Transverse colon (tissue), 4 donors: Measurements from ENCODE around the gene PEX14. TPM values are rescaled to one million over a fixed set of nuclear protein-coding genes. Genes with fewer than 3 reads are reported as not detected.

Source experiments
- DNase-seq: peaks from one replicate; pipeline ENCODE4 v3.0.0-alpha.2; 2019
- H3K27ac ChIP-seq, 4 donors: fragments of 200-600 bp; sonication (generic); 2 replicates each; pipeline ENCODE4 v1.5.1; 2016 to 2018; ENCODE audit warnings: inconsistent platforms in 4 of 4
- H3K27me3 ChIP-seq: fragments of 200-600 bp; sonication (generic); 2 replicates; pipeline ENCODE4 v1.5.1; 2017; ENCODE audit warnings: inconsistent platforms
- H3K36me3 ChIP-seq, 4 donors: fragments of 200-600 bp; sonication (generic); 2 replicates each; pipeline ENCODE4 v1.5.1; 2017 to 2019; ENCODE audit warnings: inconsistent platforms in 4 of 4
- H3K4me1 ChIP-seq, 4 donors: fragments of 200-600 bp; sonication (generic); 2 replicates each; pipeline ENCODE4 v1.5.1; 2017 to 2020; ENCODE audit warnings: inconsistent platforms in 4 of 4
- H3K4me3 ChIP-seq, 4 donors: fragments of 200-600 bp; sonication (generic); 1 replicate in 1 of 4; 2 replicates in 3 of 4; pipeline versions ENCODE4 v1.5.1 to v1.6.1; 2017 to 2019; ENCODE audit warnings: inconsistent platforms in 4 of 4
- H3K9me3 ChIP-seq, 2 donors: fragments of 200-600 bp; sonication (generic); 2 replicates each; pipeline ENCODE4 v1.5.1; 2017 to 2019; ENCODE audit warnings: inconsistent platforms in 2 of 2
- CTCF ChIP-seq, 5 experiments: fragments of 200-600 bp in 3 of 5; fragments of 450-650 bp in 2 of 5; sonication (generic) in 3 of 5; IDR thresholded peaks; 1 replicate in 2 of 5; 2 replicates in 3 of 5; pipeline ENCODE4 v1.5.1; 2016 to 2017; ENCODE audit warnings: antibody characterized with exemption in 5 of 5, inconsistent platforms in 3 of 5, mild to moderate bottlenecking in 2 of 5, moderate library complexity in 1 of 5
- EP300 ChIP-seq: sonication (generic); formaldehyde crosslinking; IDR thresholded peaks from one replicate; pipeline ENCODE4 v1.6.1; 2017; ENCODE audit warnings: antibody characterized with exemption, low read depth
- POLR2A ChIP-seq: fragments of 450-650 bp; IDR thresholded peaks from one replicate; pipeline ENCODE4 v1.6.1; 2016; ENCODE audit warnings: antibody characterized with exemption, mild to moderate bottlenecking, moderate library complexity
- POLR2AphosphoS5 ChIP-seq, 3 donors: sonication (generic); formaldehyde crosslinking; IDR thresholded peaks; one replicate each; pipeline ENCODE4 v1.6.1; 2016; ENCODE audit warnings: antibody characterized with exemption in 3 of 3
- WGBS, 2 donors: methylation state at CpG; one replicate each; pipeline ENCODE4 v1.1.5; 2018; ENCODE audit warnings: low coverage in 1 of 2; 5-methylcytosine and 5-hydroxymethylcytosine counted together
- in situ Hi-C, 4 donors: fragments of 200-750 bp; cut with MboI; loops; one replicate each; pipeline versions ENCODE4 v1.15.0 to v1.15.1; 2017; ENCODE audit warnings: low sequenced_read_pairs in 3 of 4, low pct_ligation_motif_present in 1 of 4, low pct_unique_long_range_greater_than_20kb in 1 of 4
- intact Hi-C: fragments of 100-400 bp; cut with DNase I; formaldehyde crosslinking; loops from one replicate; pipeline ENCODE4 v1.15.1; 2023; ENCODE audit warnings: low total_unique reads
- total RNA-seq, 4 donors: library from RNA; depleted of rRNA; stranded (reverse); fragments of >200 nt; gene quantifications; one replicate each; pipeline ENCODE4 v1.1.0, GENCODE V29; 2016

The PEX14 gene
- total RNA-seq, 4 donors from 2014 or later = 2.4 to 16.5 (median 12.6) TPM

GRCh38 chr1:10490286-10490970 is 15.7 kb downstream of the PEX14 start:
- 81 to 85% methylated on average over 6 to 12 of the region's 12 CpGs for WGBS, 2 donors
- Histone ChIP-seq H3K9me3 (no peaks in the 10 kb centered on the region), H3K27ac (no peak overlapping the region), H3K4me3 (no peak overlapping the region), H3K4me1 (peaks cover 0 to 28% (median 20%) of the 10 kb centered on the region in 4 donors), H3K36me3 (no peaks in the 10 kb centered on the region), H3K27me3 (no peaks in the 10 kb centered on the region)
- TF ChIP-seq CTCF (IDR thresholded peaks at IDR 0.05) (no peak), EP300 (no peak), POLR2A (no peak), POLR2AphosphoS5 (IDR thresholded peaks at IDR 0.05) (no peak)
- no peak for DNase-seq
- intact Hi-C loops = no loop called here
- in situ Hi-C loops = loop anchor here in 1 of 4 donors (10.0 kb wide), 1 partner anchor 56 kb away; the partner anchor contains the start of gene CENPS

GRCh38 chr1:10494418-10494753 is 19.6 kb downstream of the PEX14 start:
- in situ Hi-C loops = loop anchor here in 1 of 4 donors (10.0 kb wide), 1 partner anchor 60 kb away; the partner anchor contains the start of gene CENPS
- no peak for TF ChIP-seq POLR2AphosphoS5 (IDR thresholded peaks at IDR 0.05)
- no peak for TF ChIP-seq EP300
- Histone ChIP-seq H3K27me3 (no peaks in the 10 kb centered on the region), H3K27ac (peak overlapping the region in 1 of 4 donors; percentile 73), H3K36me3 (no peaks in the 10 kb centered on the region), H3K4me1 (peaks cover 0 to 27% (median 20%) of the 10 kb centered on the region in 4 donors), H3K4me3 (no peak overlapping the region), H3K9me3 (no peaks in the 10 kb centered on the region)
- intact Hi-C loops = loop anchor here (2.0 kb wide), 1 partner anchor 64 kb away; the partner anchor contains the start of gene CENPS
- WGBS, 2 donors = 81 to 90% methylated on average over 3 to 5 of the region's 5 CpGs
- DNase-seq = no peak

- DNase-seq = peak; percentile 84
- no peaks in the 10 kb centered on the region for H3K27me3 ChIP-seq
- intact Hi-C loops (loop anchor here (2.0 kb wide), 1 partner anchor 64 kb away; the partner anchor contains the start of gene CENPS), in situ Hi-C loops (loop anchor here in 1 of 4 donors (10.0 kb wide), 1 partner anchor 60 kb away; the partner anchor contains the start of gene CENPS)
- no peaks in the 10 kb centered on the region for H3K9me3 ChIP-seq
- TF ChIP-seq POLR2A = no peak
- no peak for TF ChIP-seq EP300
- peak; percentile 91 to 97 (median 92) for TF ChIP-seq CTCF (IDR thresholded peaks at IDR 0.05)
- peaks cover 0 to 21% (median 15%) of the 10 kb centered on the region in 4 donors for H3K4me1 ChIP-seq
- H3K36me3 ChIP-seq = no peaks in the 10 kb centered on the region
- 0 to 2% methylated on average over 5 to 15 of the region's 15 CpGs for WGBS, 2 donors
- peak overlapping the region in 2 of 4 donors; percentile 13 to 34 for H3K4me3 ChIP-seq
- H3K27ac ChIP-seq = peak overlapping the region; percentile 55 to 73 (median 68)
Measured at GRCh38 chr1:10494754-10495474, 20.2 kb downstream of the PEX14 start.

- peak overlapping the region; percentile 55 to 73 (median 68) for H3K27ac ChIP-seq
- no peaks in the 10 kb centered on the region for H3K9me3 ChIP-seq
- intact Hi-C loops = loop anchor here (2.0 kb wide), 1 partner anchor 65 kb away; the partner anchor contains the start of gene CENPS
- 40 to 66% methylated on average over 1 to 10 of the region's 10 CpGs for WGBS, 2 donors
- H3K27me3 ChIP-seq = no peaks in the 10 kb centered on the region
- TF ChIP-seq CTCF (IDR thresholded peaks at IDR 0.05) = no peak
- TF ChIP-seq EP300 = no peak
- TF ChIP-seq POLR2A = no peak
- no peak for TF ChIP-seq POLR2AphosphoS5 (IDR thresholded peaks at IDR 0.05)
- peaks cover 0 to 18% (median 13%) of the 10 kb centered on the region in 4 donors for H3K4me1 ChIP-seq
- H3K4me3 ChIP-seq = peak overlapping the region in 1 of 4 donors; percentile 34
- H3K36me3 ChIP-seq = no peaks in the 10 kb centered on the region
- in situ Hi-C loops = loop anchor here in 1 of 4 donors (10.0 kb wide), 1 partner anchor 61 kb away; the partner anchor contains the start of gene CENPS
- no peak for DNase-seq
Measured at GRCh38 chr1:10495475-10495817, 20.7 kb downstream of the PEX14 start.
